Stimulated activated CD4-positive, alpha-beta T cell treated with anti-CD3 and anti-CD28 coated beads, Interleukin-1b, Interleukin-23, amount 100 ng/mL, for 1 hour (primary cell): ENCODE results near the gene GULP1.
"Not testable (repeated sequence)": the region's sequence is repeated elsewhere in the genome, so short reads cannot be mapped to it uniquely, and the experiment has no call there.

Experiments used
- DNase-seq, 2 donors: peaks; one replicate each; pipeline ENCODE4 v3.0.0-alpha.2; 2020; ENCODE audit warnings: low read depth in 2 of 2

The GULP1 gene

GRCh38 chr2:188416367-188416766 is 124.7 kb downstream of the GULP1 start:
- DNase-seq: no peak

- DNase-seq: no peak
Measured at GRCh38 chr2:188422726-188423125, 131.1 kb downstream of the GULP1 start.

GRCh38 chr2:188425266-188425665 is 133.6 kb downstream of the GULP1 start:
- DNase-seq: no peak

GRCh38 chr2:188426121-188426520 is 134.4 kb downstream of the GULP1 start:
- no peak for DNase-seq

GRCh38 chr2:188430705-188431104 is 139.0 kb downstream of the GULP1 start:
- no peak for DNase-seq

- DNase-seq: no peak
Measured at GRCh38 chr2:188434018-188434417, 142.3 kb downstream of the GULP1 start.

GRCh38 chr2:188435115-188435514 is 143.4 kb downstream of the GULP1 start:
- no peak for DNase-seq

- no peak for DNase-seq
Measured at GRCh38 chr2:188437537-188437936, 145.9 kb downstream of the GULP1 start.

- no peak for DNase-seq
Measured at GRCh38 chr2:188439986-188440385, 148.3 kb downstream of the GULP1 start.

- no peak for DNase-seq
Measured at GRCh38 chr2:188440849-188441248, 149.2 kb downstream of the GULP1 start.

- DNase-seq: no peak
Measured at GRCh38 chr2:188441288-188441947, 149.7 kb downstream of the GULP1 start.

- DNase-seq: no peak
Measured at GRCh38 chr2:188443207-188443606, 151.5 kb downstream of the GULP1 start.

- no peak for DNase-seq
Measured at GRCh38 chr2:188444106-188444835, 152.6 kb downstream of the GULP1 start.

GRCh38 chr2:188449561-188449960 is 157.9 kb downstream of the GULP1 start:
- DNase-seq: no peak

- no peak for DNase-seq
Measured at GRCh38 chr2:188449971-188450370, 158.3 kb downstream of the GULP1 start.

GRCh38 chr2:188450732-188451483 is 159.2 kb downstream of the GULP1 start:
- no peak for DNase-seq

GRCh38 chr2:188452084-188452483 is 160.4 kb downstream of the GULP1 start:
- DNase-seq: no peak

- DNase-seq: no peak
Measured at GRCh38 chr2:188456114-188456909, 164.6 kb downstream of the GULP1 start.

- no peak for DNase-seq
Measured at GRCh38 chr2:188459061-188459460, 167.4 kb downstream of the GULP1 start.

- DNase-seq: not testable (repeated sequence)
Measured at GRCh38 chr2:188466078-188466477, 174.4 kb downstream of the GULP1 start.

GRCh38 chr2:188466761-188467160 is 175.1 kb downstream of the GULP1 start:
- DNase-seq: no peak

- no peak for DNase-seq
Measured at GRCh38 chr2:188471166-188471565, 179.5 kb downstream of the GULP1 start.
